Stimulated activated naive CD4-positive, alpha-beta T cell (primary cell): ENCODE results near the gene KRTAP2-4.
"Not testable (repeated sequence)": the region's sequence is repeated elsewhere in the genome, so short reads cannot be mapped to it uniquely, and the experiment has no call there.

Source experiments
- DNase-seq, 6 experiments: peaks; one replicate each; lab custom pipeline; 2025; lab: John Stamatoyannopoulos, UW

The KRTAP2-4 gene

GRCh38 chr17:41037853-41038350 is 27.8 kb downstream of the KRTAP2-4 start:
- DNase-seq = no peak

GRCh38 chr17:41034346-41034935 is 31.2 kb downstream of the KRTAP2-4 start, which contains the start of gene KRTAP1-3:
Gene KRTAP1-3, minus strand, starts transcription at chr17:41034874. Its CDS starts 53 bp downstream, at chr17:41034821.
- not testable (repeated sequence) for DNase-seq

- no peak for DNase-seq
Measured at GRCh38 chr17:41029633-41030245, 35.9 kb downstream of the KRTAP2-4 start, which contains the start of gene KRTAP1-4. Gene KRTAP1-4, minus strand, starts transcription at chr17:41030195. Its CDS starts 117 bp downstream, at chr17:41030078.

GRCh38 chr17:41026715-41027471 is 38.8 kb downstream of the KRTAP2-4 start, which contains the start of gene KRTAP1-5:
Gene KRTAP1-5, minus strand, starts transcription at chr17:41027208. Its CDS starts 53 bp downstream, at chr17:41027155.
- no peak for DNase-seq

- no peak for DNase-seq
Measured at GRCh38 chr17:41024697-41025096, 41.0 kb downstream of the KRTAP2-4 start.

GRCh38 chr17:41020336-41020735 is 45.3 kb downstream of the KRTAP2-4 start:
- DNase-seq = no peak

- no peak for DNase-seq
Measured at GRCh38 chr17:41019415-41019814, 46.3 kb downstream of the KRTAP2-4 start.

GRCh38 chr17:41018541-41018940 is 47.1 kb downstream of the KRTAP2-4 start:
- DNase-seq = no peak

GRCh38 chr17:41016578-41017215 is 49.0 kb downstream of the KRTAP2-4 start:
- DNase-seq = no peak

GRCh38 chr17:41015454-41015853 is 50.2 kb downstream of the KRTAP2-4 start:
- DNase-seq = no peak
